DOHH2 (cell line): Measurements from ENCODE around the gene RPH3AL.

ENCODE experiments used
- H3F3A ChIP-seq: fragments of 200-600 bp; sonication (generic), shearing (Covaris generic); 2 replicates; pipeline ENCODE4 v1.6.0; 2016; ENCODE audit warnings: antibody characterized with exemption, mild to moderate bottlenecking; ENCODE audit not compliant: control insufficient read depth, insufficient read depth
- H3K27ac ChIP-seq: fragments of 200-600 bp; sonication (generic); 2 replicates; pipeline ENCODE4 v1.5.1; 2014; ENCODE audit warnings: low read depth, mild to moderate bottlenecking, low read length, moderate library complexity
- H3K27me3 ChIP-seq: fragments of 200-600 bp; sonication (generic); 2 replicates; pipeline ENCODE4 v1.6.1; 2014; ENCODE audit warnings: mild to moderate bottlenecking, low read length, mixed read lengths; ENCODE audit not compliant: control insufficient read depth
- H3K36me3 ChIP-seq: fragments of 200-600 bp; sonication (generic); 2 replicates; pipeline ENCODE4 v1.6.1; 2014; ENCODE audit warnings: mild to moderate bottlenecking, low read length, moderate library complexity, mixed read lengths; ENCODE audit not compliant: control insufficient read depth
- H3K4me1 ChIP-seq: fragments of 200-600 bp; sonication (generic); 2 replicates; pipeline ENCODE4 v1.6.1; 2014; ENCODE audit warnings: mild to moderate bottlenecking, low read length, mixed read lengths; ENCODE audit not compliant: control insufficient read depth
- H3K4me2 ChIP-seq: fragments of 200-600 bp; sonication (generic); 2 replicates; pipeline ENCODE4 v1.6.0; 2014; ENCODE audit warnings: mild to moderate bottlenecking, low read length, moderate library complexity
- H3K4me3 ChIP-seq: fragments of 200-600 bp; sonication (generic); 2 replicates; pipeline ENCODE4 v1.5.1; 2014; ENCODE audit warnings: mild to moderate bottlenecking, low read length, mixed read lengths
- H3K79me2 ChIP-seq: fragments of 200-600 bp; sonication (generic); 2 replicates; pipeline ENCODE4 v1.6.1; 2014; ENCODE audit warnings: mild to moderate bottlenecking, low read length, mixed read lengths; ENCODE audit not compliant: control insufficient read depth
- H3K9me2 ChIP-seq: fragments of 200-600 bp; sonication (generic); replicated peaks from 2 replicates; pipeline ENCODE4 v1.6.1; 2014; ENCODE audit warnings: mild to moderate bottlenecking, low read length, mixed read lengths; ENCODE audit not compliant: control insufficient read depth
- H3K9me3 ChIP-seq: fragments of 200-600 bp; sonication (generic); 2 replicates; pipeline ENCODE4 v1.6.1; 2014; ENCODE audit warnings: antibody characterized with exemption, low read length, mixed read lengths; ENCODE audit not compliant: control insufficient read depth, insufficient read depth
- H4K20me1 ChIP-seq: fragments of 200-600 bp; sonication (generic); 2 replicates; pipeline ENCODE4 v1.6.0; 2014; ENCODE audit warnings: low read depth, mild to moderate bottlenecking, antibody characterized with exemption, low read length, moderate library complexity; ENCODE audit not compliant: control insufficient read depth, insufficient read depth
- EZH2phosphoT487 ChIP-seq: fragments of 200-600 bp; sonication (generic); IDR thresholded peaks from 2 replicates; pipeline ENCODE4 v1.6.1; 2017; ENCODE audit warnings: borderline replicate concordance, mild to moderate bottlenecking, antibody characterized with exemption, low read length, moderate library complexity, mixed read lengths
- TF ChIP-seq, protein P1 (sequence below): fragments of 200-600 bp; sonication (generic); IDR thresholded peaks from one replicate; pipeline ENCODE4 v1.5.1; 2014; ENCODE audit warnings: antibody characterized with exemption, mild to moderate bottlenecking, low read depth, low read length; ENCODE audit not compliant: poor library complexity, severe bottlenecking

The RPH3AL gene

GRCh38 chr17:336110-337021 is 16.2 kb downstream of the RPH3AL start:
- no peak overlapping the region for H3K4me3 ChIP-seq
- TF ChIP-seq EZH2phosphoT487 = no peak
- TF ChIP-seq, protein P1, sequence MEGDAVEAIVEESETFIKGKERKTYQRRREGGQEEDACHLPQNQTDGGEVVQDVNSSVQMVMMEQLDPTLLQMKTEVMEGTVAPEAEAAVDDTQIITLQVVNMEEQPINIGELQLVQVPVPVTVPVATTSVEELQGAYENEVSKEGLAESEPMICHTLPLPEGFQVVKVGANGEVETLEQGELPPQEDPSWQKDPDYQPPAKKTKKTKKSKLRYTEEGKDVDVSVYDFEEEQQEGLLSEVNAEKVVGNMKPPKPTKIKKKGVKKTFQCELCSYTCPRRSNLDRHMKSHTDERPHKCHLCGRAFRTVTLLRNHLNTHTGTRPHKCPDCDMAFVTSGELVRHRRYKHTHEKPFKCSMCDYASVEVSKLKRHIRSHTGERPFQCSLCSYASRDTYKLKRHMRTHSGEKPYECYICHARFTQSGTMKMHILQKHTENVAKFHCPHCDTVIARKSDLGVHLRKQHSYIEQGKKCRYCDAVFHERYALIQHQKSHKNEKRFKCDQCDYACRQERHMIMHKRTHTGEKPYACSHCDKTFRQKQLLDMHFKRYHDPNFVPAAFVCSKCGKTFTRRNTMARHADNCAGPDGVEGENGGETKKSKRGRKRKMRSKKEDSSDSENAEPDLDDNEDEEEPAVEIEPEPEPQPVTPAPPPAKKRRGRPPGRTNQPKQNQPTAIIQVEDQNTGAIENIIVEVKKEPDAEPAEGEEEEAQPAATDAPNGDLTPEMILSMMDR = no peak
- no peaks in the 10 kb centered on the region for H3K79me2 ChIP-seq
- no peaks in the 10 kb centered on the region for H4K20me1 ChIP-seq
- no peaks in the 10 kb centered on the region for H3K4me1 ChIP-seq
- no peaks in the 10 kb centered on the region for H3F3A ChIP-seq
- no peaks in the 10 kb centered on the region for H3K9me2 ChIP-seq
- H3K4me2 ChIP-seq = no peak overlapping the region
- H3K27ac ChIP-seq = no peak overlapping the region
- H3K9me3 ChIP-seq = no peaks in the 10 kb centered on the region
- H3K36me3 ChIP-seq = no peaks in the 10 kb centered on the region
- no peaks in the 10 kb centered on the region for H3K27me3 ChIP-seq

DNA sequence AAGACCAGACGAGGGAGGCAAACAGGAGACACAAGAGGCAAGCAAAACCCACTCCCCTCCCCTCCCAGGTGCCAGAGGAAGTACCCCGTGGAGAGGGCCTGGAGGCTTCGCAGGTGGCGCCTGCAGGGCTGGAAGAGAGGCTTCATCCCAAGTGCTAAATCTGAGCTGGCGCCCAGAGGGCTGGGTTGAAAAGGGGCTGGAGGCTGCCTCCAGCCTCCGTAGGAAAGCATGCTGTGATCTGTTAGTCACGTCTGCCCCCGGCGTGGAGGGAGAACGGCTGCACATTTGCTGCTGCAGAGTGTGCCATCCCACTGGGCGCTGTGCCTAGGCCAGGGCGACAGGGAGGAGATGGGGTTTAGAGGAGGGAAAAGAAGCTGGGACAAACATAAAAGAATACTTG is 16.9 kb downstream of the RPH3AL start:
- H3K4me3 ChIP-seq = no peak overlapping the region
- TF ChIP-seq, protein P1 = no peak
- no peak for TF ChIP-seq EZH2phosphoT487
- no peaks in the 10 kb centered on the region for H3K79me2 ChIP-seq
- H3K27me3 ChIP-seq = no peaks in the 10 kb centered on the region
- no peak overlapping the region for H3K4me2 ChIP-seq
- H3K9me2 ChIP-seq = no peaks in the 10 kb centered on the region
- H3K4me1 ChIP-seq = no peaks in the 10 kb centered on the region
- H3F3A ChIP-seq = no peaks in the 10 kb centered on the region
- H3K36me3 ChIP-seq = no peaks in the 10 kb centered on the region
- H4K20me1 ChIP-seq = no peaks in the 10 kb centered on the region
- no peaks in the 10 kb centered on the region for H3K9me3 ChIP-seq
- no peak overlapping the region for H3K27ac ChIP-seq

- Histone ChIP-seq H3K4me3 (no peak overlapping the region), H3K27ac (no peak overlapping the region), H3K36me3 (no peaks in the 10 kb centered on the region), H4K20me1 (no peaks in the 10 kb centered on the region), H3K27me3 (no peaks in the 10 kb centered on the region), H3K4me1 (no peaks in the 10 kb centered on the region), H3K79me2 (no peaks in the 10 kb centered on the region), H3K9me2 (no peaks in the 10 kb centered on the region), H3K9me3 (no peaks in the 10 kb centered on the region), H3K4me2 (no peak overlapping the region), H3F3A (no peaks in the 10 kb centered on the region)
- TF ChIP-seq, protein P1 = no peak
- no peak for TF ChIP-seq EZH2phosphoT487
Measured at GRCh38 chr17:334974-335481, 17.6 kb downstream of the RPH3AL start.
